RPMI7951 (cell line): ENCODE data around the gene NCKAP5L. TPM values are rescaled to one million over a fixed set of nuclear protein-coding genes. Genes with fewer than 3 reads are reported as not detected.
"Not testable (repeated sequence)": the region's sequence is repeated elsewhere in the genome, so short reads cannot be mapped to it uniquely, and the experiment has no call there.

Experiments
- DNase-seq: peaks from one replicate; pipeline ENCODE4 v3.0.0-alpha.2; 2012; ENCODE audit warnings: low read depth
- total RNA-seq: library from RNA; depleted of rRNA; stranded (reverse); fragments of >200 nt; shearing (Covaris generic); gene quantifications from 2 replicates; pipeline ENCODE4 v1.2.3, GENCODE V29; 2014

Gene NCKAP5L
- total RNA-seq, 1 experiment from 2014 or later = 5.0 TPM

- no peak for DNase-seq
Observed at GRCh38 chr12:49864798-49865090, 36.5 kb upstream of the NCKAP5L start.

GRCh38 chr12:49863946-49864797, 36.0 kb upstream of the NCKAP5L start:
- DNase-seq = peak; percentile 29

- DNase-seq = not testable (repeated sequence)
Observed at GRCh38 chr12:49860921-49861320, 32.7 kb upstream of the NCKAP5L start.

GRCh38 chr12:49855890-49856289, 27.7 kb upstream of the NCKAP5L start:
- not testable (repeated sequence) for DNase-seq

- DNase-seq = no peak
Observed at GRCh38 chr12:49854976-49855375, 26.8 kb upstream of the NCKAP5L start.

- DNase-seq = no peak
Observed at GRCh38 chr12:49853671-49854070, 25.5 kb upstream of the NCKAP5L start.

GRCh38 chr12:49847161-49847560, 18.9 kb upstream of the NCKAP5L start:
- no peak for DNase-seq

GRCh38 chr12:49846032-49846431, 17.8 kb upstream of the NCKAP5L start:
- DNase-seq = no peak

GRCh38 chr12:49843876-49844437, 15.7 kb upstream of the NCKAP5L start:
- DNase-seq = no peak

- no peak for DNase-seq
Observed at GRCh38 chr12:49843411-49843810, 15.2 kb upstream of the NCKAP5L start.

GRCh38 chr12:49842519-49843352, 14.5 kb upstream of the NCKAP5L start, which contains the start of gene BCDIN3D:
Gene BCDIN3D (minus strand): TSS chr12:49843106. CDS start chr12:49843087, 19 bp downstream.
- DNase-seq = peak; percentile 91

- peak; percentile 37 for DNase-seq
Observed at GRCh38 chr12:49838973-49839633, 10.9 kb upstream of the NCKAP5L start.

- DNase-seq = peak; percentile 50
Observed at GRCh38 chr12:49832836-49833421, 4.7 kb upstream of the NCKAP5L start.

GRCh38 chr12:49831717-49832116, 3.5 kb upstream of the NCKAP5L start:
- no peak for DNase-seq

GRCh38 chr12:49827401-49828099, 663 bp downstream of the NCKAP5L start:
- peak; percentile 85 for DNase-seq

- DNase-seq = no peak
Observed at GRCh38 chr12:49827051-49827400, 1.2 kb downstream of the NCKAP5L start.

GRCh38 chr12:49825971-49826421, 2.2 kb downstream of the NCKAP5L start:
- DNase-seq = no peak

- no peak for DNase-seq
Observed at GRCh38 chr12:49825360-49825970, 2.7 kb downstream of the NCKAP5L start.

- no peak for DNase-seq
Observed at GRCh38 chr12:49824895-49825294, 3.3 kb downstream of the NCKAP5L start.

- DNase-seq = no peak
Observed at GRCh38 chr12:49824416-49824815, 3.8 kb downstream of the NCKAP5L start.
